Activated T-cell treated with anti-CD3 and anti-CD28 coated beads for 4 hours (primary cell): ENCODE results near the gene PRMT7.

Experiments
- DNase-seq: peaks from one replicate; pipeline ENCODE4 v3.0.0-alpha.2; 2020

PRMT7 gene

GRCh38 chr16:68379472-68380347 lies 68.9 kb downstream of the PRMT7 start:
- no peak for DNase-seq

GRCh38 chr16:68380348-68380670 lies 69.5 kb downstream of the PRMT7 start:
- DNase-seq, result no peak

GRCh38 chr16:68380676-68381362 lies 70.0 kb downstream of the PRMT7 start:
- DNase-seq, result no peak

GRCh38 chr16:68381363-68381724 lies 70.5 kb downstream of the PRMT7 start:
- DNase-seq, result no peak

- no peak for DNase-seq
Measured at GRCh38 chr16:68382296-68382718, 71.5 kb downstream of the PRMT7 start.

- DNase-seq, result no peak
Measured at GRCh38 chr16:68383858-68384257, 73.0 kb downstream of the PRMT7 start.

- DNase-seq, result no peak
Measured at GRCh38 chr16:68384288-68385161, 73.7 kb downstream of the PRMT7 start.

- DNase-seq, result no peak
Measured at GRCh38 chr16:68385371-68385770, 74.6 kb downstream of the PRMT7 start.

- DNase-seq, result no peak
Measured at GRCh38 chr16:68386628-68387027, 75.8 kb downstream of the PRMT7 start.

- no peak for DNase-seq
Measured at GRCh38 chr16:68387301-68387700, 76.5 kb downstream of the PRMT7 start.

GRCh38 chr16:68388124-68388523 lies 77.3 kb downstream of the PRMT7 start:
- DNase-seq, result no peak

- no peak for DNase-seq
Measured at GRCh38 chr16:68389006-68389405, 78.2 kb downstream of the PRMT7 start.

- DNase-seq, result no peak
Measured at GRCh38 chr16:68389750-68390371, 79.0 kb downstream of the PRMT7 start.

- DNase-seq, result no peak
Measured at GRCh38 chr16:68393333-68393732, 82.5 kb downstream of the PRMT7 start.

- no peak for DNase-seq
Measured at GRCh38 chr16:68395167-68395786, 84.5 kb downstream of the PRMT7 start.

- DNase-seq, result no peak
Measured at GRCh38 chr16:68395815-68396214, 85.0 kb downstream of the PRMT7 start.

GRCh38 chr16:68396481-68396880 lies 85.7 kb downstream of the PRMT7 start:
- peak; percentile 41 for DNase-seq

- no peak for DNase-seq
Measured at GRCh38 chr16:68397710-68398201, 86.9 kb downstream of the PRMT7 start.

- DNase-seq, result no peak
Measured at GRCh38 chr16:68399456-68399855, 88.6 kb downstream of the PRMT7 start.

- no peak for DNase-seq
Measured at GRCh38 chr16:68400083-68400923, 89.5 kb downstream of the PRMT7 start.

GRCh38 chr16:68400924-68401460 lies 90.2 kb downstream of the PRMT7 start:
- no peak for DNase-seq
